H1 (cell line): ENCODE data around the gene EPB41L5. TPM values are rescaled to one million over a fixed set of nuclear protein-coding genes. Genes with fewer than 3 reads are reported as not detected.

Experiments
- PHF8 ChIP-seq: fragments of 200-600 bp; sonication (generic); conservative IDR thresholded peaks from 2 replicates; pipeline ENCODE4 v1.7.1; 2012; ENCODE audit warnings: low read depth, mild to moderate bottlenecking, inconsistent platforms, low read length, moderate library complexity
- polyA plus RNA-seq, 7 experiments: library from polyadenylated mRNA; depleted of rRNA in 3 of 7; stranded (reverse) in 5 of 7; unstranded in 2 of 7; fragments of >200 nt in 5 of 7; fragments of 200-250 nt in 2 of 7; gene quantifications; 1 replicate in 5 of 7; 2 replicates in 1 of 7; 4 replicates in 1 of 7; pipeline versions ENCODE4 v1.2.1 to v1.2.3, GENCODE V29; 2011 to 2013; ENCODE audit warnings: missing spikeins in 2 of 7, mixed read lengths in 2 of 7
- total RNA-seq: library from RNA; stranded (reverse); fragmentation: NEBNext Ultra II Directional; extraction: Animal tissue kit (Norgen Biotek cat#: 25700); gene quantifications from 2 replicates; pipeline ENCODE4 v1.2.1, GENCODE V29; 2021
- TF ChIP-seq, protein P1 (sequence below): IDR thresholded peaks from 2 replicates; pipeline ENCODE4 v1.6.1; 2012; ENCODE audit warnings: inconsistent platforms

EPB41L5 gene
- total and polyA plus RNA-seq, 2 of the 8 experiments (the other 6 are each of a cell fraction or from before 2014, with no cell fraction given) = 13.5 to 32.3 TPM

DNA sequence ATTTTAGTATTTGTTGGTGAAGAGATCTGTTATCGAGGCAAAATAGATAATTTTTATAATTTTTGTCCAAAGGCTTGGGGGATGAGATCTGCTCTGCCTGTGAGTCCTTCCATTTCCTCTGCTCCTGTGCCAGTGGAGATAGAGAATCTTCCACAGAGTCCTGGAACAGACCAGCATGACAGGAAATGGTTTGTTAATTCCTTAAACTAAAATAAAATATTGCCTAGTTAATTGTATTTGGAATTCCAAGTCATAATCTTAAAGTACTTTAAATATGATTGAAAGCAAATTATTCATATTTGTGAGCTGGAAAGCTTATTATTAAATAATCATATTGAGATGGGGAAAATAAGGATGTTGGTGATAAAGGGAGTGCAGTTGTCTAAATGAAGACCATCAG, 87.8 kb downstream of the EPB41L5 start (continued):
- no peak for TF ChIP-seq PHF8
- TF ChIP-seq, protein P1, sequence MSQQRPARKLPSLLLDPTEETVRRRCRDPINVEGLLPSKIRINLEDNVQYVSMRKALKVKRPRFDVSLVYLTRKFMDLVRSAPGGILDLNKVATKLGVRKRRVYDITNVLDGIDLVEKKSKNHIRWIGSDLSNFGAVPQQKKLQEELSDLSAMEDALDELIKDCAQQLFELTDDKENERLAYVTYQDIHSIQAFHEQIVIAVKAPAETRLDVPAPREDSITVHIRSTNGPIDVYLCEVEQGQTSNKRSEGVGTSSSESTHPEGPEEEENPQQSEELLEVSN = no peak
